LoVo (cell line): ENCODE measurements around the gene VASN.

Experiments
- DNase-seq: peaks from one replicate; pipeline ENCODE4 v3.0.0-alpha.2; 2016; ENCODE audit warnings: low spot score

Gene VASN

DNA sequence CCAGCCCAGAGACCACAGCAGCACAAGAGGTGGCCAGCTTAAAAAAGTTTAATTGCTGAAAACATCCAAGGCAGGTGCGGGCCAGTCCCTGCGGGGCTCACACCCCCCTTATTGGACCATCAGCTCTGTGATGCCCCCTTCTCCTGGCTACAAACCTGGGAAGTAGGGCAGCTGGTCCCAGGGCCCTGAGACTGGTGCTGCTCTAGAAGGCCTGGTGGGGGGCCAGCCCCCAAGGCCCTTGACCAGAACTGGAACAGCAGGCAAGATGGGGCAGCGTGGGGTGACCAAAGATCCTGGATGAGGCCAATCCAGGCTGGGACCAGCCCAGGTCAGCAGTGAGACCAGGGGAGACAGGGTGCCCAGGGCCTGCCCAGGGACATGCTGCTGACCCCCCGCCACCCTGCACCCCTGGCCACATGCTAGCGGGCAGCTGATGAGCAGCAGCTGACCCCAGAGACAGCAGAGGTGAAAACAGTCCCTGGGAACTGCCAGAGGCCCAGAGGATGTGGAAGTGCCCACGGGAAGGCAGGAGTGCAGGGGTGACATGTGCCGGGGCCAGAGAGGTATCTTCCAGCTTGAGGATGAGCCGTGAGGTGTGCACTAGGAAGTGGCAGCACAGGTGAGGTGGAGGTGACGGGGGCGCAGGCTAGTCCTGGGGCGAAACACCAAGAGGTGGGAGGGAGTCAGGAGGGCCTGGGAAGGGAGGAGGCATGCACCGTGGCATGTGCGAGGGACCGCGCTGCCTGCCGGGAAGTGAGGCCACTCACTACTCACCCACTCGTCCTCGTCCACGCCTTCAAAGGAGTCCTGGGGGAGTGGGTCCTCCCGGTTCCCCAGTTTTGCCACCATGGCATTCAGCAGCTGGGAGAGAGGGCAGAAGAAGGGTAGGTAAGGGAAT, 16.9 kb upstream of the VASN start:
- no peak for DNase-seq

DNA sequence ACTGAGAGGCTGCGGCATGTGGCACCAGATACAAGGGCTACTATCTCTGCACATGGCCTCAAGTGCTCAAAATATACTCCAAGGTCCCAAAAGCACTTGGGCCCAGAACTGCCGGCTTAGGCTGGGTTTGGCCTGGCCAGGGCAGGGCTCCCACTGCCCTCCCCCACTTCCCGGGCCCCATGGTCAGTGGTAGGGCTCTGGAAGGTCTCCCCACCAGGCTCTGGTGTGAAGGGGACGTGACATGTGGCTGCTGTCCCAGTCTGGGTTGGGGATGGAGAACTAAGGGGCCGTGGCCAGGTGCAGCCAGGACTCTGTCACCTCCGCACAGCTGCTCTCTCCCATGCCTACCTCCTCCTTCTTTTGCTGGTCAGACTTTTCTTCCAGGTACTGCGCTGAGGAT, 14.8 kb upstream of the VASN start:
- DNase-seq, result no peak

DNA sequence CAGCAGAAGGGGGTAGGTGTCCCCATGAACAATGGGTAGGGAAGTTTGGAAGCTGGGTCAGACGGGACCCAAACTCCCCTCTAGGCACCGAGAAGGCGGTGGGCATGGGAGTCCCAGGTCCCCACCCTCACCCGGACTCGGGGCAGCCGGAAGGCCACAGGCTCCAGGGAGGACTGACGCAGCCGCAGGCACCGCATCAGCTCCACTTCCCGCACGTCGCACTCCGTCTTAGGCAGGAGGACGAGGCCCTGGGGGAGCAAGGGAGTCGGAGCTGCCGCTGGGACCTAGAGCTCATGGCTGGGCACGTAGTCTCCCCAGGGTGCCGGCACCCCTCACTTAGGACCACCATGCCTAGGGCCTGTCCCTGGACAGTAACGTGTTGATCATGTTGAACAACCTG, 13.4 kb upstream of the VASN start:
- DNase-seq, result no peak

DNA sequence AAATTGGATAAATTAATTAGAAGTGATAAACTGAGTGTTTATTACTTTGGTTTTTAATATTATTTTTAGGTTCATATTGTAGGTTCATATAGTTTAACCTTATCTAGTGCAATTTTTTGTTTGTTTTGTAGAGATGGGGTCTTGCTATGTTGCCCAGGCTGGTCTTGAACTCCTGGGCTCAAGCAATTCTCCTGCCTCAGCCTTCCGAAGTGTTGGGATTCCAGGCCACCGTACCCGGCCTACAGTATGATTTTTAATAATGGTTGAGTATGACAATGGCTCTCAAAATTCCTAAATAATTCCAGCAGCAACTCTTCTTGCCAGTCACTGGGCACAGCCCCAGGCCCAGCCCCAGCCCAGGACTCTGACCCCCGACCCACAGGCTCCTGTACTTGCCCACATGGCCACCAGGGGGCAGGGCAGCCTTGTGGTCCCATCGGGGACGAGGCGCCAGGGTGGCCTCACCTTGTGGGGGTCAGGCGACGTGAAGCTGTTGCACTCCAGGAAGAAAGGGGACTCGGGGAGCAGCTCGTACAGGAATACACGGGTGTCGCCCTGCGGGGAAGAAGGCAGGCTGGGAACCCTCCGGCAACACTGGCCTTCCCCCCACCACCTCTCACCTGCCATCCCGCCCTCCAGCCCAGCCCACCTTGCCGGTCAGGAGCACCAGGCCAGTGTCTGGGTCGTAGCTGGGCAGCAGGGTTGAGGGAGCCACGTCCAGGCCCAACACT, 12.7 kb upstream of the VASN start:
- no peak for DNase-seq

DNA sequence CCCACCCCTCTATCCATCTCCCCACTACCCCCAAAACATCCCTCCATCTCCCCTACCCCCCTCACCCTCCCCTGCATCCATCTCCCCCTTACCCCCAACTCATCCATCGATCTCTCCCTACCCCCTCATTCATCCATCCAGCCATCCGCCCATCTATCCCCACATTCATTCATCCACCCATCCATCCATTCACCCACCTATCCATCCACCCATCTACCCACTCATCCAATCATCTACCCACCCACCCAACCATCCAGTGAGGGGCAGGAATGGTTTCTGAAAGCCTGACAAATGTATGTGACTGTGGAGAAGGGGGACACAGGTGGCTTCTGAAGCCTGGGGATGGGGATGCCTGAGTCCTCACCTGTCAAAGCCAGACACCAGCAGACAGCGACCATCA, 11.7 kb upstream of the VASN start:
- DNase-seq, result no peak

DNA sequence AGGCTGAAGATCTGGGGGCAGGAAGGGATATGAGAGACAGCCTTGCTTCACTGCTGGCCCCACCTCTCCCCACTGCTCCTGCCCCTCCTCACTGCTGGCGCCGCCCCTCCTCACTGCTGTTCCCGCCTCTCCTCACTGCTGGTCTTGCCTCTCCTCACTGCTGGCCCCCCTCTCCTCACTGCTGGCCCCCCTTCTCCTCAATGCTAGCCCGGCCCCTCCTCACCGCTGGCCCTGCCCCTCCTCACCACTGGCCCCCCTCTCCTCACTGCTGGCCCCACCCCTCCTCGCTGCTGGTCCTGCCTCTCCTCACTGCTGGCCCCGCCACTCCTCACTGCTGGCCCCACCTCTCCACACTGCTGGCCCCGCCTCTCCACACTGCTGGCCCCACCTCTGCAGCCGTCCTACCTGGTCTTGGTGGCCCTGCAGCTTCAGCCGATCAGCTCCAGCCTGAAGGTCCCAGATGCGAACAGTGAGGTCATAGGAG, 11.1 kb upstream of the VASN start:
- DNase-seq, result no peak

DNA sequence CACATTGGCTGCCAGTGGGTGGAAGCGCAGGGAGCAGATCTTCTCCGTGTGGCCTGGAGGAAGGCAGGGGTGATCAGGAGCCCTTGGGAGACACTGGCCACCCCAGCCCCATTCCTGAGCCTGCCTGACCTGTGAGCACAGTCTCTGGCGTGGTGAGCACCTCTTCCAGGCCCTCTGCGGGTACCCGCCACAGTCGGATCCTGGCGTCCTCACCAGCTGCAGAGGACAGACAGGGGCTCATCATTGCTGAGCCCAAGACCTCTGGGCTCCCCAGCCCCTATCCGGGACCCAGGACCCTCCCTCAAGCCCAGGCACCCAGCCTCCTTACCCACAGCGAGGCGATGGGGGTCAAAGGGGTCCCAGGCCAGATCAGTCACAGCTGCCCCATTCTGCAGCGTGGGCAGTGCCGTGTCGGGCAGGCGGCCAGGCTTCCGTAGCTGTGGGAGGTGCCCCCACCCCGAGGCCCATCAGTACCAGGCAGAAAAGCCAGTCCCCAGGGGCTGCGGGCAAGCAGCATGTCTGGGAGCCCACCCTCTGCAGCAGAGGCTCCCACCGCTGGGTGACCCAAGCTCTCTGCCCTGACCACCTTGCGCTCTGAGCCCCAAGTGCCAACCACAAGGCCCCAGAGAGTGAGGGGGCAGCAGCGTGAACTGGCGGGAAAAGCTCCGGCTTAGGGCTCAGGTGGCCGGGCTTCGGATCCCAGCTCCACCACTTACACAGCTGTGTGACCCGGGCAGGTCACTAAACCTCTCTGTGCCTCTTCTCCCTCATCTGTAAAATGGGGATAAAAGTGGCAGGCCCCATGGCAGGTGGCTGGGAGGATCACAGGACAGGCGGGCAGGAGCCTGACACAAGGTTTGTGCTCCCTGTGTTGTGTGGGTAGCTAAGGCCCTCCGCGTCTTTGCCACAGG, 10.4 kb upstream of the VASN start:
- DNase-seq, result no peak

DNA sequence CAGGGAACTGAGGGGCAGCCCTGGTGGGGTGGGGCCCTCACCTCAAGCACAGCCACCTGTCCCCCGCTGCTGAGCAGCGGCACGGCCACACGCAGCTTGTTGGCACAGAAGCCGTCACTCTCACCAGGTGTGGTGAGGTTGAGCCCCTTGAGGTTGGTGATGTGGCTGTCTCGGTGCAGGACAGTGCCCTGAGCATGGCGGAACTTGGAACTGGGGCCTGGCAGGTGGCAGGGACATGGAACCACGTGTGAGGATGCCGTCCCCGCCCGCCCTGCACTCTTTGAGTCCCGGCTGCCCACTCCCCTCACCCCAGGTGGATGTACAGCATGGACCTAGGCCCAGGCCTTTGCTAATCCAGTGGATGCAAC, 9.7 kb upstream of the VASN start:
- no peak for DNase-seq

DNA sequence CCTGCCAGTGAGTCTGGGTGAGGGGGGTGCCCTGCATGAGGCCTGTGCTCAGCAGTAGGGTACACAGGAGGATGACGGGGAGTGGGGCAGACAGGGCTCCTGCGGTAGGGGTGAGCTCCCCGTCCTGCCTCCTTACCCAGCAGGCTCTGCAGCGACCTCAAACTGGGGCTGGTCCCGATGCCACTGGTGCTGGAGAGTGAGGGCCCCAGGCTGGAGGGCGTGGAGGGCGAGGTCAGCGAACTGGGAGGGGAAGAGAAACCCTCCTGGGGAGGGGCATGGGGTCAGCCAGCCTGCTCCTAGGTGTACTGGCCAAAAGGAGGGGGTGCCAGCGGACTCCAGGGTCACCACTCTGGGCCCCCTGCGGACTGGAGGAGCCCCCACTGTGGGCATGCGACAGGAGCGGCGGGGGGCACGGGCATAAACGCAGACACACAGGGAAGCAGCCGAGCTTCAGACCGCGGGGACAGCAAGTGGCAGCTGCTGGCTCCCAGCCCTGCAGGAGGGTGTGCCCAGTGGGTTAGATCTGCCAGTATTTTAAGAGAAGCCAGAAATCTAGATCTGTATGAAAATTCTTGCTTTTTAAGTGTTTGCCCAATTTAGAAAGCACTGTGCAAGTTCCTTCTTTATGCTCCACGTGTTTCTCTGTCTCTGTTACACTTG, 9.0 kb upstream of the VASN start:
- no peak for DNase-seq

DNA sequence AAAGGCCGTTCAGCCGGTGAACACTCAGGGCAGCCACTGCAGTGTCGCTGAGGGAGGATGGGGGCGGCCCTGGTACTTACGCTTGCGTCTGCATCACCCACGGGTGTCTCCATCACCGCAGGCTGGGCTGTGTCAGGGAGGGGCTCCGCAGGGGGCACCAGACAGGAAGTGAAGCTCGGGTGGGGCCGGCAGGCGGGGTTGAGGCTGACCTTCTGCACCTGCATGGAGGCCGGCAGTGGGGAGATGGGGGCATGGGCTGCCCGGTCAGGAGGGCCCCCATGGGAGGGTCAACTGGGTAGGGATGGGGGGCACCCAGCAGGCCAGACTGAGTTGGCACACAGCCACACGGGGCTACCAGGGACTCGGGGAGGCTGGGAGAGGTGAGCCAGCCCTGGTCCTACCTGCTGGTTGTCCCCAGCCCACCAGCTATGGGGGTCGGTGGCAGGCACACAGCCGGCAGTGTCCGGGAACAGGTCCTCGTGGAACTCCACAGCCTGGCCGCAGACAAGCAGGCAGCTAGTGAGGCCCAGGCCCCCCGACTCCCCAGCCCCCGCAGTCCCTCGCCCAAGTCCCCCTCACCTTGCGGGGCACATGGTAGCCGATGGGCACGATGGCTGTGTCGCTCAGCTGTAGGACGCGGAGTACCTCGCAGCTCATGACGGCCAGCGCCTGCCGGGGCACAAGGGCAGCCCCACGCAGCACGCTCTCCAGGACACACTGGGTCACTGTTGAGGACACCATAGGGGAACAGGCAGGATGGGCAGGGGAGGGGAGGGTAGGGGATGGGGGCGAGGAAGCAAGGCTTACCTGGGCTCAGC, 7.2 kb upstream of the VASN start:
- no peak for DNase-seq

DNA sequence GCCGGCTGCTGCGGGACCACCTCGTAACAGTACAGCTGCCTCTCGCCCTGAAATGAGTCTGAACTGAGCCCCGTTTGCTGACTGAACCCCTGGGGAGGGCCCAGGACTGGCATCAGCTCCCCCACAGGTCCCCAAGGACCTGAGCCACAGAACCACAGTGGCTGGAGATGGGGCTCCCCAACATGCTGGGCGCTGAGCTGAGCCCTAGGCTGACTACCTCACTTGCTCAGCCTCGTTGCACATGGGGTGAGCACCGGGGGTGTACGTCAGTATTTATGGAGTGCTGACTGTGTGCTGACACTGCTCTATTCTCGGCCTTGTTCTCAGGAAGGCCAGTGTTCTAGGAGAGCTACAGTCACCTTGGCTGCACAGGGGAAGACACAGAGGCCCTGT, 6.6 kb upstream of the VASN start:
- no peak for DNase-seq

DNA sequence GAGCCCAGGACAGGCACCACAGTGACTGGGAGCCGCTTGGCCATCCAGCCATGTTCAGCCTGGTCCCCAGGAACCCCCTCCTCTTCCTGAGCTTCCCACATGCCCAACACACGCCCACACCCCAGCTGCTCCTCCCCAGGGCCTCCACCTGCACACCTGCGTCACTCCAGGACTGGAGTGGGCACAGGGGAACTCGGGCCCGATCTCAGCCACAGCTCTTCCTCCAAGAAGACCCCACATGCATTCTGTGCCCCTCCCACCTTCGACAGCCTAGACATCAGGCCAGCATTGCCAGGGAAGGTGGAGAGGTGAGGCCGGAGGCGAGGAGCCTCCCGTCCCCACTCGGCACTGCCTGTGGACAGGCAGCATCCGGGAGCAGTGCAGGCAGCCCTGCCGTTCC, 6.0 kb upstream of the VASN start:
- DNase-seq, result no peak

DNA sequence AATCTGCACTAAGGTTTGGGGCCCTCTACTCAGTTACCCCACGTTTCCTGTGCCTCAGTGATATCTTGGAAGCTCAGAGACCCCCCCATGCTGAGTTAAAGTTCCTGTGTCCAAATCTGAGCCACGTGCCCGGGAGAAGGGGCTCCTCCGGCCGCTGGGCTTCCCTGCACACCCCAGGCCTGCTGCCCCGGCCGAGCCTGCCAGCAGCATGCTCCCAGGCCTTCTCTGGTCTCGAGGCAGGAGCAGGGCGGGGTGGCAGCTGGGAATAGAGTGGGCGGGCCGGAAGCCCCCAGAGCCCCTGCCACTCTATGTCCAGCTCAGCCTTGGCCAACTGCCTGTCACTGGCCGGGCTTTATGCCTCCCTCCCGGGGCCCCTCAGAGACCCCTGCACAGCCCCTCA, 5.6 kb upstream of the VASN start:
- DNase-seq, result no peak

DNA sequence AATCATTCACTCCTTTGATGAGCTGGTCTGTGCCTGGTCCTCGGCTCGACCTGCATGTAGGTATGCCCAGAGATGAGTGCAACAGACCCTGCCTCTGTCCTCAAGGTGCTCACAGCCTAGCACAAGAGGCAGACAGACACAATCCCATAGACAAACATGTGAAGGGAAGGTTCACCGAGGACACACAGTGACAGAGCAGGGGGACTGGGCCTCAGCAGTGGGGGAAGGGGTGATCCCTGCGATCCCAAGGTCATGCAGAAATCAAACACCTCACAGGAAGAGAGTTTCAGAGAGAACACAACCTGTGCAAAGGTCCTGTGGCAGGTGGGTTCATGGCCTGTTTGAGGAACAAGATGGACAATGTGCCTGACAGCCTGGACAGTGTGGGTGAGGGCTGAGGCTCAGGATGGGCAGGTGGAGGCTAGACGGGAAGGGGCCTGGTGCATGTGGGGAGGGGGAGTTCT, 4.2 kb upstream of the VASN start:
- no peak for DNase-seq

DNA sequence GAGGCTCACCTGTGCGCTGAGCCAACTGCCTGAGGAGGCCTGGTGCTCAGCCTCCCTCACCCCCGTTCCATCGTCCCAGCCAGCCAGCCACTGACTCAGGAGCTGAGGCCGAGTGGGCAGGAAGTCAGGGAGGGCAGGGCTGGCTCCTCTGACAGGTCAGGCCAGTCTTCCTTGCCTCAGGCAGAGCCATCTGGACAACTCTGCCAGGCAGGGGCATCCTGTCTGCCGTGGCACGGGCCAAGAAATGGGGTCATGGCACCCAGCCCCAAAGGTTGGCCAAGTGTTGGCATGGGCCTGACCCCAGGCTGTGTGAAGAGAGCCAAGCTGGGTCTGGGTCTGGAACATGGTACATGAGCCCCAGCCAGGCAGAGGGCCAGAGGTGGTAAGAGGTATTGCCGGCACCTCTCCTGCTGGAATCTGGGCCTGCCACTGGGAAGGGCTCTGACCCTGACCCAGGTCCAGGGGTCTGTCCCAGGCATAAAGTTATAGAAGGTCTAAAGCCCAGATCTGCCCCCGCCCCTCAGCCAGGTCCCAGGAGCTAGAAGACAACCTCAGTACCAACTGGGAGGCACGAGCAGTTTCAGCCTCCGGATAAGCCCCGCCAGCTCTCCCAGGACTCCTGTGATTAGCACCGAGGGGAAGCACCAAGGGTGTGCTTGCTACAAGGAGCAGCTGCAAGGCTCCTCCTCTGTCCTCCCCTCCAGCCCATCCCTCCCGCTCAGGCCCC, 2.5 kb upstream of the VASN start:
- no peak for DNase-seq

DNA sequence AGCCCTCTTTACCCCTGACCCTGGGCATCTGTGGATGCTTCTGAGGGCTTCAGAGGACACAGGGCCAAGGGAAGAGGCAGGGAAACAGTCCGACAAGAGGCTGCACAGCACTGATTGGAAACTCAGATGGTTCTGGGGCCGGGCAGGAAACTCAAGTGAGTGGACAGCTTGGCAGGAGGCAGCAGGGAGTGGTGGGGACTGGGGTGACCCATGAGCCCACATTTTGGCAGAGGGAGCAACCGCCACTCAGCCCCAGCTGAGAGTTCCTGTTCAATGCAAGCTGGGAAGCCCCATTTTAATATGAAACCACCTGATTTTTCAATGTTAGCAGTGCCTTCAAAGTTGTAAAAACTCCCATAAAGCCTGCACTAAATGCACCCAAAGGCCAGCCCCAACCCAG, 1.5 kb upstream of the VASN start:
- DNase-seq, result no peak

DNA sequence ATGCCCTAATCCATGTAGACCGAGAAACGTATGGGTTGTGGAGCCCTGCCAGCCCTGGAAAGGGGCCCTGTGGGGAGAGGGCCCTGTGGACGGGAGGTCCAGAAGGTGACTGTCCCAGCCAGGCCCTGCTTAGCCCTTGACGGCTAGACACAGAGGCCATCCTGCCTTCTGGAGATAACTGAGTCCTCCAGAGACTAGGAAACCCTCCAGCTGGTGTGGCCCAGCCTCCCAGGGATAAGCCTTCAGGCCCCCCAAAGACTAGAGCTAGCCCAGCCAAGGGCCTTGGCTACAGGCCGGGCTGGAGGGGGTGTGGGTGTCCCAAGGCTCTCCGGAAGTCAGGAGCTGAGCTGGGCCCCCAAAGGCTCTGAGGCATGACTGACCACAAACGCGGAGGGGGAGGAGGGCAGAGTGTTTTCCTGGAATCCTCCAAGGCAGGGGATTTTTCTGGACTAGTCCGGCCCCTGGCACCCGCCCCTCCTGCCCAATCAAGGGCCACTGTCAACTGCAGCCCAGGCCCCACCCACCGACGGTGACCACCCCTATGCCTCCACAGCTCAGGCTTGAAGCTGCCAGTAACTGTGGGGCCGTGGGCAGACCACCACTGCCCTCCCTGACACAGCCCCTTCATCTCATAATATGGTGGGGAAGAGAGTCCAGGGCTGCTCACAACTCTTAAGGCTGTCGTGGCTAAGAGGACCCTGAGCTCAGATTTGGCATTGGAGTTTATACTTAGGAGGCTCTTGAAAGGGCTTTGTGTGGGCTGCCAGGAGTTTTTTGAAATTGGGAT, 885 bp upstream of the VASN start:
- no peak for DNase-seq

DNA sequence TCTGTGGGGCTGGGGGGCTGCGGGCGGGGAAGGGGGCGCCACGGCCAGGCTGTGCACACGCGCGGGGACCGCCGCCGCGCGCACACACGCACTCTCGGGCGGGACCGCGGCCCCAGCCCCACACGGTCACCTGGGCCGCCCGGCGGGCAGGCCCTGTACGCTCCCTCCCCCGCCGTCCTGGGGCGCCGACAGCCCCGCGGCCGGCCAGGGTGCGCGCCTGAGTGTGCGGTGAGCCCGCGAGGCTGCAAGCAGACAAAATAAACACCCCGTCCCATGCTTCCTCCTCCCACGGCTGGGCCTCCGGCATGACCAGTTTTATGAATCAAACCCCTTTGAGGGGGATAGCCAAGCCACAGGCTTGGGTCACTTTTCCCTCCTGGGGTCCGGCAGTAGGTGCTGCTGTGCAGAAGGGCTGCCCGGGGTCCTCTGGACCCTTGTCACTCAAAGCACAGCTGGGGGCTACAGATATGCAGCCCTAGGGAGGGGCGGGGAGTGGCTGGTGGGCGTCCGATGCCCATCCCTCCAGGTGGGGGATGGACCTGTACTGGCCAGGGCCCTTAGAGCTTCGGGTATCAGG, 441 bp downstream of the VASN start:
- no peak for DNase-seq
